GM23248 (cell line): ENCODE data around the gene CD164.

Experiments
- EZH2 ChIP-seq: fragments of 200-600 bp; sonication (generic); IDR thresholded peaks from 2 replicates; pipeline ENCODE4 v1.6.1; 2018; ENCODE audit warnings: antibody characterized with exemption, mild to moderate bottlenecking; ENCODE audit not compliant: insufficient read depth, poor library complexity, severe bottlenecking
- EZH2phosphoT487 ChIP-seq: fragments of 200-600 bp; sonication (generic); IDR thresholded peaks from 2 replicates; pipeline ENCODE4 v1.6.1; 2018; ENCODE audit warnings: antibody characterized with exemption, moderate library complexity, mild to moderate bottlenecking, low read depth; ENCODE audit not compliant: insufficient read depth

GRCh38 chr6:109347779-109348178 lies 34.5 kb downstream of the CD164 start:
- TF ChIP-seq EZH2 (no peak), EZH2phosphoT487 (no peak)
